D341Med (cell line): ENCODE results near the gene ADCK2.
"Not testable (repeated sequence)": the region's sequence is repeated elsewhere in the genome, so short reads cannot be mapped to it uniquely, and the experiment has no call there.

ENCODE experiments used
- DNase-seq: peaks from one replicate; pipeline ENCODE4 v3.0.0; 2012; ENCODE audit warnings: low spot score

Gene ADCK2

DNA sequence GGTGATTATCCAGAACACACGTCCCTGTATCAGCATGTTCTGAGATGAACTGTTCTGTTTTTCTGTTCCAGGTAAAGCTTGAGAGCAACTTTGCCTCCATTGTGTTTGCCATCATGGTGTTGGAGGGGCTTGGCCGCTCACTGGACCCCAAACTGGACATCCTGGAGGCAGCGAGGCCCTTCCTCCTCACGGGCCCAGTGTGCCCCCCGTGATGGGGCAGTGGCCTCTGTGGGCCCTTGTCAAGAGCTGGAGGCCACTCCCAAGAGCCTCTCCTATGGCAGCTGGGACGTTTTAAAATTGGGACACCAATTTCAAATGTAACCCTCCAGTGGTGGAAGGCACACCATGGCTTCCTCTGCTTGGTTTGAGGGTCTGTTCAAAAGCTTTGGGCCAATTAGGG is 21.8 kb downstream of the ADCK2 start:
- DNase-seq = no peak

DNA sequence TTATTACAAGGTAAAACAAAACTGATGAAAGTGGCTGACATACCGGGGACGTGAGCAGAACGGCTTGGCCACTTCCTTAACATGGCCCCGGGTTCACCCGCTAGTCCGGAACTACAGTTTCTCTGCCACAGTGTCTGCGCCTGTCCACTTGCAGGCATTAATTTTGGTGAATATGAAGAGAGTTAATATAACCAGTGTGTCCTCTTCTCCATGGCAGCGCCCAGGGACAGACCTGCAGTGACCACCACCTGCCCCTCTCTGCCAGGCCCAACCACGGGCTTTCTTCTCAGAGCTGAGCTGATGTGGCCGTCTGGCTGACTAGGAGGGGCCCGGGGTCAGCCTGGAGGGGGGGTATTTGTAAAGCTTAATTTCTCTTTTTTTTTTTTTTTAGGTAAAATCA is 22.6 kb downstream of the ADCK2 start:
- no peak for DNase-seq

DNA sequence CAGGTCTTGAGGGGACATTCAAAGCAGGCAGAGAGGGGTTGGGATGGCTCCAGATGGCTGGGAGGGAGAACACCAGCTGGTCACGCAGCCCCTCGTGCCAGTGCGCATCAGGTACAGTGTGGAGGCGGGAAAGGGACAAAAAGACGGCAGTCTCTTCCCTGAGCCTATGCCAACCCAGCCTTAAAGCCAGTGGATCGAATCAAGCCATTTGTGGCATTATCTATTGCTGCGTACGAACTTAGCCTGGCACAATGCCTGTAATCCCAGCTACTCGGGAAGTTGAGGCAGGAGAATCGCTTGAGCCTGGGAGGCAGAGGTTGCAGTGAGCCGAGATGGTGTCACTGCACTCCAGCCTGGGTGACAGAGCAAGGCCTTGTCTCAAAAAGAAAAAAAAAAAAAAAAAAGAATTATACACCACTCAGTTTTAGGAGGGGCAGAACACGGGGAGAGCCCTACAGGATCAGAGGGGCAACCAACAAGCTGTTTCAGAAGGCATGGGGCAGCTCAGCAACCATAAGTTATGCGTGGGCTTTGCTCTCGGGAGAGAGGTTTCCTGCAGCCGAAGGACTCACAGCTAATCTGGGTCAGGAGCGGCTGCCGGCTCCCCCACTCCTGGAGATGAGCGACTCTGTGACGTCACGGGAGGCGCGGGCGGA is 23.4 kb downstream of the ADCK2 start:
- peak; percentile 96 for DNase-seq

DNA sequence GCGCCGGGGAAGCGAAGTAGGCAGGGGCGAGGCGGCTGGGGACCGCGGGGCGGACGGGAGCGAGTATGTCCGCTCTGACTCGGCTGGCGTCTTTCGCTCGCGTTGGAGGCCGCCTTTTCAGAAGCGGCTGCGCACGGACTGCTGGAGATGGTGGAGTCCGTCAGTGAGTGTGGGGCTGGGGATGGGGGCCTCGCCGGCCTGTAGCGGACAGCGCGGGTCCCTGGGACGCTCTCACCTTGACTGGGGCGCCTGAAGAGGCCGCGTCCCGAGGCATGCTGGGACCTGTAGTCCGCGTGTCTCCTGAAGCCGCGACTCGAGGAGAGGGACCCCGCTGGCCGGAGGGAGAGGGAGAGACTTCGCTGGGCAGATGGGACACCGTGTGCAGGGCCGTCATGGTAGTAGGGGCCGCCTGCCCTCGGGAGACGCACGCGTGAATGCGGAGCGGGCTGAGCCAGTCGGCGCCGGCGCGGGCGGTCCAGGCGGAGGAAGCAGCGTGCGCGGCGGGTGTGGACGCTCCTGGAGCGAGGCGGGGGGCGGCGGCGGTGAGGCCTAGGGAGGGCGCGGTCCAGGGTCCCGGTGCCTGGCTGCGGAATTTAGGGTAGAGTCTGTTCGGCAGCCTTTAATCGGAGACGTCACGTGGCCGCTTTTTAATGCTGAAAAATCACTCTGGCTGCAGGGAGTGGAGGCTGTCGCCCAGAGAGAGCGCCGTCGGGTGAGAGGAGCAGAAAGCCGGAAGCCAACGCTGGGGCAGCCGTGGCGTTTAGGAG is 24.1 kb downstream of the ADCK2 start, which contains the start of gene NDUFB2:
NDUFB2 (plus strand) TSS at position 29 of the 767 bp plus-strand sequence; CDS start at position 66, 37 bp downstream.
- peak; percentile 88 for DNase-seq

DNA sequence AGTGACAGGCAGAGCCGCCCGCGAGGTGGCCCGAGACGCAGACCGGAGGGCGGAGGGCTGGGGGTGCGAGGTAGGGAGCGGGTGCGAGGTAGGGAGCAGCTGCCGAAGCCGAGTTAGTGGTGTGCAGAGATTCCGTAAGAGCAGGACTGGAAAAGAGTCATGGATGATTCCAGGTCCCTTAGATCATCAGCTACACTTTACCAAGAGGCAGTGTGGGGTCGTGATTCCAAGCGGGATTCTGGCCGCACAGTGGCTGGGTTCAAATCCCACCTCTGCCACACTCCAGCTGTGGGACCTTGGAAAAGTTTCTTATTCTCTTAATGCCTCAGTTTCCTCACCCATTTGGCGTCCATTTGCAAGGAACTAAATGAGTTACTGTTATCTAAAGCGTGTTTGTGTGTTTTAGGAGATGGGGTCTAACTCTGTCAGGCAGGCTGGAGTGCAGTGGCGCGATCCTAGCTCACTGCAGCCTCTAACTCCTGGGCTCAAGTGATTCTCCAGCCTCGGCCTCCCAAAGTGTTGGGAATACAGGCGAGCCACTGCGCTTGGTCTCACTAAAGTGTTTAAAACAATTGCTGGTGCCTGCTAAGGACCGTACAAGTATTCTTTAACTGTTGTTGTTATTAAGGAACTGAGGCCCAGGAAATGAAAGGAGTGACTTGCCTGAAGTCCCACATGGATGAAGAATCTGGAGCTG is 24.9 kb downstream of the ADCK2 start:
- no peak for DNase-seq

DNA sequence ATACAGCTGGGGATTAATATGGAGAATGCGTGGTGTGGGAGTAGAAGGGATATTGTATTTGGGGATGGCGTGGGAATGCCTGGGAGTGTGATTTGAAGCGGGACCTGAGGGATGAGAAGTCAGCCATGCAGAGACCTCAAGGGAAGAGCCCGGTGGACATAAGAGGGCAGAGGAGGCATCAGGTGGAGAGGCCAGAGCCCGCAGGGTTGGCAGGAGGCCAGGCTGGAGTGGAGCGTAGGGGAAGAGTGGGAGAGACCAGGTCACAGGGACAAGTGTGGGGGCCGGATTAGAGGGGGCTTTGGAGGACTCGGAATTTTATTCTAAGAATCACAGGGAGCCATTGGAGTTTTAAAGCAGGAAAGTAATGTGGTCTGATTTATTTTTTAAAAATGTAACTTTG is 25.7 kb downstream of the ADCK2 start:
- DNase-seq = peak; percentile 34

DNA sequence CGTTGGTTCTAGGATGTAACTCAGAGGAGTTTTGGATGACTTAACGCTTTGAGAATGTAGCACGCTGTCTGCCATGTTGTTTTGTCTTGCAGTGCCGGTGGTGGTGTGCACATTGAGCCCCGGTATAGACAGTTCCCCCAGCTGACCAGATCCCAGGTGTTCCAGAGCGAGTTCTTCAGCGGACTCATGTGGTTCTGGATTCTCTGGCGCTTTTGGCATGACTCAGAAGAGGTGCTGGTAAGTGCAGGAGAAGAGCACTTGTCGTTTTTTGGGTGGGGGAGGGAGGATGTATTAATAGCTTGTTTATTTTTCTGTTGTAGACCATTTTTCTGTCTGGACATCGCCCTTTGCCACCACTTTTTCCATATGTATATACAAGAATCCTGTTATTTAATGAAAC is 30.0 kb downstream of the ADCK2 start:
- no peak for DNase-seq

DNA sequence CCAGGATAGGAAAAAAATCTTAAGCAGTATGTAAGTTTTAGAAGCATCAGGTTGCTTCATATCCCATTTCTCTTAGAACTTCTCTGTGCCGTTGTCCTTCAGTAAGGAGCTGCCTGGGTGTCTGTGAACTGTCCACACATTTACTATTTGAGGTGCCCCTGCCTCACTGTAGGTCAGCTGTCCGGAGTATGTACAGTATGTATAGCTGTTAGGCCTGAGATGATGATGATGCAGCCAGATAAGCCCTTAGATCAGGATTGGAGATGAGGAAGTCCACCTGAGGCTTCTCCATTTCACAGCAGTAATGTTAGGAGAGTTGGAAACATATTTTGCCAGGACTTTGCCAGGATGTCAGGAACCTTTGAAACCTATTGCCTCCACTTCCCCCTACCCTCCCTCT is 31.5 kb downstream of the ADCK2 start:
- DNase-seq = no peak

DNA sequence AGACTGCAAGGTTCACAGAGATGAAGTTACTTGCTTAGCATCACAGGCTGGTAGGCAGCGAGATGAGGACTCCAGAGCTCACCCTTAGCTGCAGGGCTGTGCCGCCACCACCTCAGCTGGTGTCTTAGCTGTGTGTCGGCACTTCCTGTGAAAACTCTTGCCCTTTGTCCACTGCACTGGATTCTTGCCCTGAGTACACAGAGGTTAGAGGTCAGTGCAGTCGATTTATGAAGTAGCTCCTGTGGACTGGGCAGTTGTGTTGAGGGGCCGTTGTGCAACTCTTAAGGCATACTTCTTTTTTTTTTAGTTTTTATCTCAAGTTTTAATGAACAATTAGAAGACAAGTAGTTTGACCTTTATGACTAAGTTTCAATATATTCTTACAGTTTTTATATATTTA is 34.4 kb downstream of the ADCK2 start:
- DNase-seq = no peak

DNA sequence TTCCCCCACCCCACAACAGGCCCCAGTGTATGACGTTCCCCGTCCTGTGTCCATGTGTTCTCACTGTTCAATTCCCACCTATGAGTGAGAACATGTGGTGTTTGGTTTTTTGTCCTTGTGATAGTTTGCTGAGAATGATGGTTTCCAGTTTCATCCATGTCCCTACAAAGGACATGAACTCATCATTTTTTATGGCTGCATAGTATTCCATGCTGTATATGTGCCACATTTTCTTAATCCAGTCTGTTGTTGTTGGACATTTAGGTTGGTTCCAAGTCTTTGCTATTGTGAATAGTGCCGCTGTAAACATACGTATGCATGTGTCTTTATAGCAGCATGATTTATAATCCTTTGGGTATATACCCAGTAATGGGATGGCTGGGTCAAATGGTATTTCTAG is 36.0 kb downstream of the ADCK2 start:
- not testable (repeated sequence) for DNase-seq

DNA sequence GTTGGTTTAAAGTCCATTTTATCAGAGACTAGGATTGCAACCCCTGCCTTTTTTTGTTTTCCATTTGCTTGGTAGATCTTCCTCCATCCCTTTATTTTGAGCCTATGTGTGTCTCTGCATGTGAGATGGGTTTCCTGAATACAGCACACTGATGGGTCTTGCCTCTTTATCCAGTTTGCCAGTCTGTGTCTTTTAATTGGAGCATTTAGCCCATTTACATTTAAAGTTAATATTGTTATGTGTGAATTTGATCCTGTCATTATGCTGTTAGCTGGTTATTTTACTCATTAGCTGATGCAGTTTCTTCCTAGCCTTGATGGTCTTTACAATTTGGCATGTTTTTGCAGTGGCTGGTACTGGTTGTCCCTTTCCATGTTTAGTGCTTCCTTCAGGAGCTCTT is 39.6 kb downstream of the ADCK2 start:
- DNase-seq = not testable (repeated sequence)

DNA sequence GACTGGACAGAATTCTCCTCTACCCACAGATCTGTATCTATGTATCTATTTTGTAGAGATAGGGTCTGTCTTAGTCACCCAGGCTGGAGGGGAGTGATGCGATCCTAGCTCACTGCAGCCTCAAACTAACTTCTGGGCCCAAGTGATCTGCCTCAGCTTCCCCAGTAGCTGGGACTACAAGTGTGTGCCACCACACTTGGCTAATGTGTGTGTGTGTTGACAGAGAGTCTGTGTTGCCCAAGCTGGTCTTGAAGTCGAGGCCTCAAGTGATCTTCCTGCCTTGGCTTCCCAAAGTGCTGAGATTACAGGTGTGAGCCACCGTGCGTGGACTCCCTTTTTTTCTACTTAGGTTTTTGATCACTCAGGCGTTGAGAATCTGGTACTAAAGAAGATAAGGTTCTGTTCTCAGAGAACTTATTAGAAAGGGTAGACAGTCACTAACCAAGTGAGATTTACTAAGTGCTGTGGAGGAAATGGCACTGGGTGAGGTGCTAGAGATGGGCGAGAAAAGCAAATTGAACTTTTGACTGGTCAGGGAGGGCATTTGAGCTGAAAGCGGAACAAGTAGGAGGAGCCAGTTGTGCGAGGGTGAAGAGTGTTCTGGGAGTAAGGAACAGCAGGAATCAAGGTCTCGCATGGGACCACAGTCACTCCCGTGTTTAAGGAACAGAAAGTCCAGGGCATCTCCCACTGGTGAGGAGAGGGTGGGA is 41.7 kb downstream of the ADCK2 start:
- DNase-seq = no peak

DNA sequence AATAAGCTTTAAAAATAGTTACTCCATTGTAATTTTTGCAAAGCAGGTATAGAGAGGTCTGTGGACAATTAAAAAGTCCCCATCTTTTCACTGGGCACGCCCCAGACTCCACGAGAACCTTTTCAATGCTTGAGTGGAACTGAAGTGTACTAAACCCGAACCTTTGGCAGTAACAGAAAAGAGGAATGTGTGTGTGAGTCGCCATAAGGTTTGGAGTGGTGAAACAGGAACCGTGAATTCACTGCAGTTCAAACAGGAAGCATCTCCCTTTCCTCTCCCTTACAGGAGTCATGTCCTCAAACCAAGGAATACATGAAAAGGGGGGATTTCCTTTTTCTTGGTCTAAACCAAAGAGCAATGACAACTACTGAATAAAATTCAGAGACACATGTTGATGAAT is 47.0 kb downstream of the ADCK2 start:
- DNase-seq = no peak

DNA sequence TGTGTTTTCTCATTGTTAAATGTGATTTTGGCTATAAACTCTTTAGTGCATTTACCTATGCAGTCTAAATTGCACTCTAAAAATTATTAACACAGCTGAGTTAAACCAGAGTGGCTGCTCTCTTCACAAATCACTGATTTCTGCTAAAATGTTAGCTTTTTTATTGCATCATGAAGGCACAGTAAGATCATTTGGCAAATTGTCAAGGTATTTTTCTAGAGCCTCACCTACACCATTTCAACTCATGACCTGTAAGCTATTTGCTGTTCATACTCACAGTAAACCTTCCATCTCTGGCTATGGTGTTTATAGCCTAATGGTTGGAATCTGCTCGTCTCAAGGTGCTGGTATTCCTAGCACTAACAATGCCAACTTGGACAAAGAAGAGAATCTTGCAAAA is 49.5 kb downstream of the ADCK2 start:
- no peak for DNase-seq

DNA sequence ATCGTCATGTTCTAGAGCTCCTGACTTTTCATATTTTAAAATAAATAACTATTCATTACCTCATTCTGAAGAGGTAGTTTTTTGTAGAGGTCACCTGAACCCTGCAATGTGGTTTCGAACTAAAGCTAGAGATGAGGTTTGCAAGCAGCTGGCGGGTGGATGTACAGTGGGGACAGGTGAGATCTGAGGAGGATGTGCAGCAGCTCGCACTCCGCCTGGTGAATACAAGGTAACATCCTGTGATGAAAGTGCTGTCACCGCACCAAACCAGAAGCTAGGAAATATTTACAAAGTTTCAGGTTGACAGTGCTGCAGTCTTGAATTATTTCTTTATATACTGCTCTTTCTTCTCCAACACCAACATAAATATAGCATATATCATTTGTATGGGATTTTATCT is 50.3 kb downstream of the ADCK2 start:
- DNase-seq = no peak

DNA sequence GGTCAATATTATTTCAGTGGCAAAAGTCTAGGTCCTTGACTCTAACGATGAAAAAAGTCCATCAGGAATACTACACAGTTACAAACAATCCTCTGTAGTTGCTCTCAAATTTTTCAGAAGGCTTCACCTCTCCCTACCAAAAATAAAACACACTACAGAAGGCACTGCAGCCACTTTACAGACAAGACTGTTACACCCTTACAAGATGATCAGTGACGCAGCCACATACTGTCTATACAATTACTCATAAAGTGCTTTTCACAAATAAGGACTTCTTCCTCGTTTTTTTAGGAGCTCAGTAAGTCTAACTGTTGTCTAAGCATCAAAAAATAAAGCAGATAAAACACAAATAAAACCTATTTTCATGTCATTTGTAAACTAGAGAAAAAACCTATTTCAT is 50.8 kb downstream of the ADCK2 start:
- no peak for DNase-seq

DNA sequence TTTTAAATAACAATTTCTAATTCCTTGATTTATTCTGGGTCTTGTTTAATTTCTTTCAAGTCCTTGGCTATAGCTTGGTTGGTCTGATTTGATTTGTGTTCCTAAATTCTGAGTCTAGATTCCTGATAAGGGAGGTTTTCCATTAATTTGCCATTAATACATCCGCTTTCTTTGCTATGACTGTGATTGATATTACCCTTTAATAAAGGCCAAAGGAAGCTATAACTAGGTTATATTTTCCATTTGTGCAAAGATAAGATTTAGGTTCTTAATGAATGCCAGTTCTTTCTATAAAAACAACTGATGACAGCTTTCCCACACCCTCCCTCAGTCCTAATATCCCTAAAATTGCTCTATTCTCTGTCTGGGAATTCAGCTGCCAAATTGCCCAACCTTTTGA is 52.0 kb downstream of the ADCK2 start:
- DNase-seq = no peak

DNA sequence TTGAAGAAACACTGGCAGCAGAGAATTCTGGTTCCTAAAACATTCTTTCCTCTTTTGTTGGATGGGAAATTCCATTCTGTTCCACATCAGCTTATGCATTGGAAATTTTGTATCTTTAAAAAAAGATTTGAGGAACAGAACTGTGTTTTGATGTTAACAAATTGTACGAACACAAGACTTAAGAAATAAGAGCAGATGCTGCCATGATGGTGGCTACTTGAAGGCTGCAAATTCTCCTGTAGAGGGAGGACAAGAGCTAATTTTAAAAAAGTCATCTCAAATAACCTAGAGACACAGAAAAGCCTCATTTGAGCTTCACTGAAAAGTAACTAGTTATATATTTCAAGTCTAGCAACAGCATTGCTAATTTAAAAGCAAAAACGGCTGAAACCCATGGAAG is 53.5 kb downstream of the ADCK2 start:
- DNase-seq = no peak

DNA sequence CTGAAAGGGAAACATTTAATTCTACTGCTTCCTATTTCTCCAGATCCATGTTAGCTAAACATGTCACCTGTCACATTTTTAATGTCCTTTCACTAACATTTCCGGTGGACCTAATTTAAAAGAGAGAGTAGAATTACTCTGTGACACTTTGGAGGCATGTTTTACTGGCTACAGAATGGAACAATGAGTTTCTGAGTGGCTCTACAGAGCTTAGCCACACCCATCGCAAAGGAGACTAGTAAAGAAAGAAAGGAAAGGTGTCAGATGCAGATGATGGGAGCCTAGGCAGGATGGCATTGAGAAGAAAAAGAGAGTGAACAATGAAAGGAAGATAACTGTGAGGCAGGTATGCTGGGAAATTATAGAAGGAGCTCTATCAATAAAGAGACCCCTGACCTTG is 59.7 kb downstream of the ADCK2 start:
- no peak for DNase-seq

DNA sequence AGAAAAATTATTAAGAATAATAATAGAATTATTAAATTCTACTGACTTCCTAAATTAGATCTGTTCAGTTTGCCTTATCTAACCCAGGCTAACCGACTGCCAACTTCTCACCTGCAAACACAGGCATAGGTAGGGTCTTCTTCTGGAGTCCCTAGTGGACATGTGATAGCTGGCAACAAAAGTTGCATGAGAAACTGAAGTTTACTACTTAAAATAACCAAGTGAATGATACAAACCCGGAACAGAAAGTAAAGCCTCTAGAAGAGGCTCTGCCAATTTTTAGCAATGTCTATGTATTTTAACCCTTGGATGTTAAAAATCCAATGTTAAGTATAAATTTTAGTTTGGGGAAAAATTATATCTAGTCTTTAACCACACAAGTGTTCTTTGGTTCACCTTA is 61.4 kb downstream of the ADCK2 start:
- no peak for DNase-seq

DNA sequence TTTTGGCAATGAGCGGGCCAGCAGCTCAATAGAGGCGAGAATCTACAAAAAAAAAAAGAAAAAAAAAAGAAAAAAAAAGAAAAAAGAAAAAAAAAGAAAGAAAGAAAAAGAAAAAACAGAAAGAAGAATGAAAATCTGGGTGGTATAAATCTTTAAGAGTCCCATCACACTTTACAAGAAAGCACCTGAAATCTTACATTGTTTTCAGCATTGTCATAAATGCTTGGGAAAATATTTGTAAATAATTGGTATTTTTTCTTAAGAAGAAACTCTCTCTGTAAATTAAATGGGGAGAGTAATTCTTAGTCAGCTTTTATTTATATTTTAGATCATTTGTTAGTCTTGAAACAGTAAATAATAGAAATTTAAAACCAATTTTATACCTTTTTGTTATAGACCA is 62.0 kb downstream of the ADCK2 start:
- no peak for DNase-seq

DNA sequence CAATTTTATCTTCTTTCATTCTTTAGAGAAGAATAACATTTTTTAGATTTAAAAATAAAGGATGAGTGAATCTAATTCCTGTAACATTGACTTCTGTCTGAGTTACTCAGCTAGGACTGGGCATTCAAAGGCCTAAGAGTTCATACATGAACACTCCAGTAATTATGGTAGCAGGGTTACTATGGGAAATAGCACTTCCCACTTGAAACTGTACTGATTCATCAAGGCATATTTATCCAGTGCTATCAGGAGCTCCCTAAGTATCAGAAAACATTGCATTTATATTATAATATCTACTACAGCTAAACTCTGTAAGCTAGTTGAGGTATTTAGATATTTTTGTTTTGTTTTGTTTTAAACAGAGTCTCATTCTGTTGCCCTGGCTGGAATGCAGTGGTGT is 65.5 kb downstream of the ADCK2 start:
- no peak for DNase-seq

DNA sequence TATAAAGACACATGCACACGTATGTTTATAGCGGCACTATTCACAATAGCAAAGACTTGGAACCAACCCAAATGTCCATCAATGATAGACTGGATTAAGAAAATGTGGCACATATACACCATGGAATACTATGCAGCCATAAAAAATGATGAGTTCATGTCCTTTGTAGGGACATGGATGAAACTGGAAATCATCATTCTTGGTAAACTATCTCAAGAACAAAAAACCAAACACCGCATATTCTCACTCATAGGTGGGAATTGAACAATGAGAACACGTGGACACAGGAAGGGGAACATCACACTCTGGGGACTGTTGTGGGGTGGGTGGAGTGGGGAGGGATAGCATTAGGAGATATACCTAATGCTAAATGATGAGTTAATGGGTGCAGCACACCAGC is 70.5 kb downstream of the ADCK2 start:
- not testable (repeated sequence) for DNase-seq
